HG03558 (cell line): ENCODE measurements around the gene VAV2.

Source experiments
- ATAC-seq: cut with Tn5 transposase; IDR thresholded peaks from one replicate; pipeline ENCODE4 v1.9.1; 2021; ENCODE audit warnings: moderate number of reproducible peaks; ENCODE audit not compliant: unreplicated experiment; ENCODE audit errors: extremely low read depth

The VAV2 gene

DNA sequence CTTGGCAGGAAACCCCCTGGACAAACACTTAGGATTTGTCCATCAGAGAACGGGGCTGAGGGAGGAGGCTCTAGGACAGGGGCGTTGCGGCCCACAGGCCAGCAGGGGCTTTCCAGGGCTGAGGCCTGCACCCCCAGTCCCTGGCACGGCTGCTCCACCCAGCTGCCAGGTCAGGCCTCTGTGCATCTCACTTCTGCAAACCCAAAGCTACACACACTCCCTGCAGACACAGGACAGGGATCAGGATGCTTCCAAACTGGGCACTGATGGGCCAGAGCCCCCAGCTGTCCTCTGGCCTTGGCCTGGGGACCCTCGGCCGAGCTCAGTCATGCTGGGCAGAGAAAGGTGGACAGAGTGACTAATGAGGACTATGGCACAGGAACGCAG, 147.7 kb downstream of the VAV2 start:
- no peak for ATAC-seq

GRCh38 chr9:133843751-133844397, 148.2 kb downstream of the VAV2 start:
- no peak for ATAC-seq

DNA sequence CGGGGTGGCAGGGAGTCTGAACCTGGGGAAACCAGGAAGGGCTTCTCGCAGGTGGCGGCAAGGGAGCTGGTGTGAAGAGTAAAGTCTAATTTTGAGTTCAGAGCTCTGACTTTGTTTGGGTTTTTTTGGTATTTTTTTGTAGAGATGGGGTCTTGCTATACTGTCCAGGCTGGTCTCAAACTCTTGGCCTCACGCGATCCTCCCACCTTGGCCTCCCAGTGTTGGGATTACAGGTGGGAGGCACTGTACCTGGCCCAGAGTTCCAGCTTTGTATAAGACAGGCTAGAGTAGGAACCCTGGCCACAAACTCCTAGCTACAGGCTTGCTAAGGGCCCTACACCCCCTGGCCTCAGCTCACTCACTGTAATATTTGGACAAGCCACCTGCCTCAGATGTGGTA, 148.9 kb downstream of the VAV2 start:
- ATAC-seq: no peak

- no peak for ATAC-seq
Observed at GRCh38 chr9:133842721-133843227, 149.3 kb downstream of the VAV2 start.

- no peak for ATAC-seq
Observed at GRCh38 chr9:133842174-133842573, 149.9 kb downstream of the VAV2 start.

DNA sequence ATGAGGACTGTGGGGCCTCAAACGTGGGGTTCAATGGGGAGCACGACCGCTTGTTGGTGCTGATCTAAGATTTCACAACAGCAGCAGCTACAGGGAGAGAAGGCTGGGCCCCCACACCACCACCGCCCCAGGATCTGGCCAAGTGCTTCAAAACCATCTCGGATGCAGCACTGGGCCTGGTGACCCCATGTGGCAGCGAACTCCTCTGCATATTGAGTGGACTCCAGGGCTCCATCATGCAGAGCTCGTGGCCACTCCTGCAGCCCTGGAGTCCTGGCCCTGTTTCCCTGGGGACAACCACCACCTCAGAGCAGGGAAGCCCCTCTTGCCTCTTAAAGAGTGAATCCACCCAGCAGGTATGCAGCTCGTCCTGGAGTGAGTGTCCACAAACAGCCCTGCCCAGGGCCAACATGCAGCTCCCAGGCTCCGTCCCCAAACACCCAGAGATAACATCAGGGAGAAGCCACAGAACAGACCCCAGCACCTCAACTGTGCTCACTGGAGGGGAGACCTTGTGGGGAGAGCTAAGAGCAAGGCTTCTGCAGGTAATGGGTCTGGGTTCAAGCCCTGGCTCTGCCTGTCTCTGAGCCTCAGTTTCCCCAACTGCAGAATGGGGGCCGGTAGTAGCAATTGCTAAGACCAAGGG, 150.8 kb downstream of the VAV2 start:
- ATAC-seq: no peak

DNA sequence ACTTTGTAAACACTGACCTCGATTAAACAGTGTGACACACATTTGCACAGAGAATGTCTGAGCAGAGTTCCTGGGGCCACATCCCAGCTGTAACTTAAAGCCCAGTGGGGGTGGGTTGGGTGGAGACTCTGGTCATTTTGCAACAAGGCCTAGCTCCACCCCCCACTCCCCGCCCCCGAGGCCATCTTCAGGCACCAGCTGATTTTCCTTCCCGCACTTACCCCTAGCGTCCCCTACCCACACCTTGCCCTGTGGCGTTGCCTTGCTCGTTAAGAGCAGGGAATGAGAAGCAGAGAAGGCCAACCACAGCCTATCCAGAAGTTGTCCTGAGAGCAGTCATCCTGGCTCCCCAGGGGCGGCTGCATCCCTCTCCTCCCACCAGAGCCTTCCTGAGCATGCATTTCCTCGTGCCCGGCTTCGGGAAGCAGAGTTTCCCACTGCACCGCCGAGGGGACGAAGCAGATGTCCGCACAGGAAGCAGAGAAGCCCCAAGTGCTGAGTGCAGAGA, 152.2 kb downstream of the VAV2 start:
- no peak for ATAC-seq

DNA sequence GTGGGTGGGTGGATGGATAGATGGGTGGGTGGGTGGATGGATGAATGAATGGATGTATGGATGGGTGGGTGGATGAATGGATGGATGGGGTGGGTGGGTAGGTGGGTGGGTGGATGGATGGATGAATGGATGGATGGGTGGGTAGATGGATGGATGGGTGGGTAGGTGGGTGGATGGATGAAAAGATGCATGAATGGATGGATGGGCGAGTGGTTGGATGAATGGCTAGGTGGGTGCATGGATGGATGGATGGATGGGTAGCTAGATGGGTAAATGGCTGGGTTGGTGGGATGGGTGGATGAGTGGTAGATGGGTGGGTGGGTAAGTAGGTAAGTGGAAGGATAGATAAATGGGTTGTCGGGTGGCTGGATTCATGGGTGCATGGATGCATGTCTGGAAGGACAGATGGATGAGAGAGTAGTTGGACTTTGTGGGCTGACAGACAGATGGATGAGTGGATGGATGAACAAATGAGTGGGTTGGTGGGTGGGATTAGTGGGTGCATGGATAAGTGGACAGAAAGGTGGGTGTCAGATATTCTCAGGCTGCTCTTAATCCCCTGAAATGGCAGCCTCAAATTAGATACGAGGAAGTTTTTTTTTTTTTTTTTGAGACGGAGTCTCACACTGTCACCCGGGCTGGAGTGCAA, 153.1 kb downstream of the VAV2 start:
- no peak for ATAC-seq

- ATAC-seq: no peak
Observed at GRCh38 chr9:133837627-133838597, 154.2 kb downstream of the VAV2 start.

DNA sequence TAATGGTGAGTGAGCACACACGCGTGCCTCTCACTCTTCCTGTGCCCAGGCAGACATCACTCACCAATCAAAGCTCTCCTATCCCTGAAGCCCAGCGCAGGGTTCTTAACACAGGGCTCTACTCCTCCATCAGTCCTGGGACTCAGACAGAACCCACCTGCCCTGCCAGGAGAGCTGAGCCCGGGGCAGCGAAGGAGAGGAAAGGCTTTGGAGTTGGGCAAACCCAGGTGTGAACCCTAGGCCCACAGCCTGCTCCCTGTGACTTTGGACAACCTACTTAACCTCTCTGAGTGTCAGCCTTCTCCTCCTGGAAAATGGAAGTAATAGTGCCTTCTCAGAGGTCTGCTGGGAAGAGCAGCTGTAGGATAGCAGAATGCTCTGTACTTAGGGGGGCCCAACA, 155.3 kb downstream of the VAV2 start:
- no peak for ATAC-seq

GRCh38 chr9:133836001-133836758, 155.9 kb downstream of the VAV2 start:
- no peak for ATAC-seq

DNA sequence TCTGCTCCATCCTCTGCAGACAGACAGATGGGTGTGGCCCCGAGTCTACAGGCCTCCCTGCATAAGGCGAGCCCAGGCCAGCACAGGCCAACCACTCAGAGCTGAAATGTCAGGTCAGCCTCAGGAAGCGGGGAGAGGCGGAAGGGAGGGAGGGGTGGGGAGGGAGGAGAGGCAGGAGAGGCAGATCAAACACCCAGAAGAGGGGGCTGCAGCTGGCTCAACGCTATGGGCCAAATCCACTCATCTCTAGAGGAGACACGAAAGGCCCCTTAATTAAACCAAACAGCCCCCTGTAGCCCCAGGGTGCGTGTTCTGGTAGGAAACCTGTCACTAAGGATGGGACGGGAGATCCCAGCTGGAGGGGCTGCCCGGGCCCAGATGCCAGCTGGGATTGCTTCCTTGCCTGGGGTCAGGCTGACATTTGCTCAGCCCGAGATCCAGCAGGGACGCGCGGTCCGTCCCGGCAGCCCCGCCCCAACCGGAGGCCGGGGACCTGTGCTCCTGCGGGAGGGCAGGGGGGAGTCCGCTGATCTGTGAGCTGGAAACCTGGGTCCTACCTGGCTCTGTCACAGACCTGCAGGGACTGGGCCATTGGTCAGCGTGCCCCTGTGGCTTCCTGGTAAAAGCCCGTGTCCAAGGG, 156.7 kb downstream of the VAV2 start:
- no peak for ATAC-seq

- no peak for ATAC-seq
Observed at GRCh38 chr9:133834080-133834976, 157.8 kb downstream of the VAV2 start.

GRCh38 chr9:133833388-133834025, 158.6 kb downstream of the VAV2 start:
- ATAC-seq: no peak

GRCh38 chr9:133832877-133833276, 159.2 kb downstream of the VAV2 start:
- ATAC-seq: no peak

DNA sequence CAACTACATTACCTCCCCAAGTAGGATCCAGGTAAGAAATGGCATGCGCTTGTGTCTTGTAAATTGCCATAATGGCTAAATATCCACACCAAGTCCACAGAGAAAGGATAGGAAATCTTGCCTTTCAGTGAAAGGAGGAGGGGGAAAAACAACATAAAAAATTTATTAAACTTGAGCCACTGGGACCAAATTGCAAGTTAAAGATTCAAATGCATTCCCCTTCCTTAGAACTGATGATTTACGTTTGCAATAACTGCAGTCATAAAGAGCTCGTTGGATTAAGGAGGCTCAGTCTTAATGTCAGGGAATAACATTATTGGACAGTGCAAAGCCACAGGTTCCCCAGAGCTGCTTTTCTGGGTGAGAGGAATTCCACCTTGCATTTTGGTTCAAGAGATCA, 161.4 kb downstream of the VAV2 start:
- ATAC-seq: no peak

DNA sequence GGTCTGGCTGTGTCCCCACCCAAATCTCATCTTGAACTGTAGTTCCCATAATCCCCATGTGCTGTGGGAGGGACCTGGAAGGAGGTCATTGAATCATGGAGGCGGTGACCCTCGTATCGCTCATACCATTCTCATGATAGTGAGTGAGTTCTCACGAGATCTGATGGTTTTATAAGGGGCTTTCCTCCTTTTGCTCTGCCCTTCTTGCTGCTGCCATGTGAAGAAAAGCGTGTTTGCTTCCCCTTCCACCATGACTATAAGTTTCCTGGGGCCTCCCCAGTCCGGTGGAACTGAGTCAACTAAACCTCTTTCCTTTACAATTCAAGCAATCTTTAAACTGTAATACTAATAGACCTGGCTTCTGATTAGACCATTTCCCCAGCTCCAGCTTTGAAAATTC, 161.8 kb downstream of the VAV2 start:
- ATAC-seq: no peak
